Ovary (tissue), 9 donors: ENCODE measurements around the gene TICAM2. TPM values are rescaled to one million over a fixed set of nuclear protein-coding genes. Genes with fewer than 3 reads are reported as not detected.

Source experiments
- DNase-seq, 5 donors: peaks; one replicate each; pipeline ENCODE4 v3.0.0-alpha.2; 2019 to 2020
- H3K27ac ChIP-seq, 2 donors: fragments of 200-600 bp; one replicate each; pipeline versions ENCODE4 v1.5.1 to v1.8.0; 2019 to 2022
- H3K27me3 ChIP-seq: fragments of 200-600 bp; one replicate; pipeline ENCODE4 v1.8.0; 2022
- H3K36me3 ChIP-seq: fragments of 200-600 bp; sonication (generic); one replicate; pipeline ENCODE4 v1.5.1; 2019
- H3K4me1 ChIP-seq: one replicate; pipeline ENCODE4 v1.8.1; 2013; ENCODE audit warnings: mild to moderate bottlenecking, moderate library complexity; ENCODE audit not compliant: insufficient read depth
- H3K4me3 ChIP-seq: fragments of 200-600 bp; sonication (generic); one replicate; pipeline ENCODE4 v1.5.1; 2017
- H3K9me3 ChIP-seq, 2 donors: fragments of 200-600 bp in 1 of 2; sonication (generic) in 1 of 2; one replicate each; pipeline versions ENCODE4 v1.5.1 to v1.8.1; 2013 to 2019; ENCODE audit warnings: mild to moderate bottlenecking in 1 of 2, moderate library complexity in 1 of 2
- CTCF ChIP-seq, 3 donors: fragments of 450-650 bp in 2 of 3; fragments of 200-600 bp in 1 of 3; IDR thresholded peaks; one replicate each; pipeline versions ENCODE4 v1.5.1 to v1.8.0; 2016 to 2022; ENCODE audit warnings: antibody characterized with exemption in 3 of 3, mild to moderate bottlenecking in 1 of 3
- EP300 ChIP-seq: sonication (generic); formaldehyde crosslinking; IDR thresholded peaks from one replicate; pipeline ENCODE4 v1.6.1; 2017; ENCODE audit warnings: antibody characterized with exemption
- POLR2A ChIP-seq: fragments of 450-650 bp; IDR thresholded peaks from one replicate; pipeline ENCODE4 v1.6.1; 2017; ENCODE audit warnings: antibody characterized with exemption, mild to moderate bottlenecking, moderate library complexity
- WGBS, 3 donors: extraction: QIAGEN DNeasy Blood & Tissue Kit in 1 of 3; methylation state at CpG; one replicate each; pipeline versions ENCODE4 v1.1.5 to v1.1.7; 2013 to 2017; 5-methylcytosine and 5-hydroxymethylcytosine counted together
- intact Hi-C, 4 donors: fragments of 100-400 bp; cut with DNase I; formaldehyde crosslinking; loops; one replicate each; pipeline versions ENCODE4 v1.11.0 to v1.15.1; 2022 to 2023
- polyA plus RNA-seq, 2 donors: library from polyadenylated mRNA; stranded (reverse); fragments of 200-250 nt in 1 of 2; fragments of 350-450 nt in 1 of 2; fragmentation: Illumina TruSeq in 1 of 2; extraction: RNeasy Lipid Tissue Mini Kit (QIAGEN cat#74804) in 1 of 2; gene quantifications; one replicate each; pipeline ENCODE4 v1.2.3, GENCODE V29; 2013 to 2014
- total RNA-seq, 7 donors: library from RNA; depleted of rRNA in 2 of 7; stranded (reverse); fragments of >200 nt in 2 of 7; fragmentation: NEBNext Ultra II Directional in 3 of 7; extraction: Animal tissue kit (Norgen Biotek cat#: 25700) in 3 of 7; gene quantifications; one replicate each; pipeline versions ENCODE4 v1.1.0 to v1.2.4, GENCODE V29; 2016 to 2023
- donor health status: DM: no; HTN: no; CAD: no; lungs with moderate emphysema.
- donor health status: DM: no; HTN: no; CAD: no.
- donor health status: Bipolar disorder and iron deficiency.
- donor health status: DM: yes; HTN: yes; CAD: no.
- donor health status: DM: no; HTN: no; CAD: no.
- donor health status: DM: yes; HTN: yes; CAD: no.

TICAM2 gene
- total and polyA plus RNA-seq, 9 donors, result 1.0 to 6.4 (median 4.0) TPM

- no peak for DNase-seq
- WGBS, 3 donors, result 30 to 41% (median 33%) methylated on average over 5 of the region's 5 CpGs
- Histone ChIP-seq H3K9me3 (no peaks in the 10 kb centered on the region), H3K27me3 (no peaks in the 10 kb centered on the region), H3K4me1 (peaks cover 7% of the 10 kb centered on the region), H3K27ac (no peak overlapping the region), H3K4me3 (no peak overlapping the region), H3K36me3 (no peaks in the 10 kb centered on the region)
- intact Hi-C loops, result loop anchor here in 1 of 4 donors (10.0 kb wide), 1 partner anchor 461 kb away; the partner anchor contains the start of gene COMMD10
- TF ChIP-seq CTCF (IDR thresholded peaks at IDR 0.05), result no peak
- no peak for TF ChIP-seq POLR2A
- no peak for TF ChIP-seq EP300
Measured at GRCh38 chr5:115623658-115624057, 21.4 kb upstream of the TICAM2 start.

GRCh38 chr5:115621365-115621900 is 19.2 kb upstream of the TICAM2 start:
- intact Hi-C loops, result loop anchor here in 1 of 4 donors (10.0 kb wide), 1 partner anchor 463 kb away; the partner anchor contains the start of gene COMMD10
- no peaks in the 10 kb centered on the region for H3K27me3 ChIP-seq

GRCh38 chr5:115616892-115617291 is 14.6 kb upstream of the TICAM2 start:
- Histone ChIP-seq H3K4me3 (no peak overlapping the region), H3K9me3 (no peaks in the 10 kb centered on the region), H3K27ac (no peak overlapping the region), H3K36me3 (no peaks in the 10 kb centered on the region), H3K27me3 (no peaks in the 10 kb centered on the region), H3K4me1 (no peaks in the 10 kb centered on the region)
- 1 to 69% (median 61%) methylated on average over 1 of the region's 1 CpG for WGBS, 3 donors
- intact Hi-C loops, result no loop called here
- TF ChIP-seq EP300 (no peak), POLR2A (no peak), CTCF (IDR thresholded peaks at IDR 0.05) (no peak)
- no peak for DNase-seq

More at GRCh38 chr5:115621365-115621900, 19.2 kb upstream of the TICAM2 start:
- no peak overlapping the region for H3K4me3 ChIP-seq
- no peak overlapping the region for H3K27ac ChIP-seq
- TF ChIP-seq EP300, result no peak
- no peak for TF ChIP-seq CTCF (IDR thresholded peaks at IDR 0.05)
- no peak for TF ChIP-seq POLR2A
- 56 to 64% (median 61%) methylated on average over 4 of the region's 4 CpGs for WGBS, 3 donors
- H3K36me3 ChIP-seq, result no peaks in the 10 kb centered on the region
- H3K4me1 ChIP-seq, result peaks cover 7% of the 10 kb centered on the region
- no peak for DNase-seq
- H3K9me3 ChIP-seq, result no peaks in the 10 kb centered on the region

- TF ChIP-seq EP300 (no peak), POLR2A (no peak), CTCF (IDR thresholded peaks at IDR 0.05) (no peak)
- Histone ChIP-seq H3K9me3 (no peaks in the 10 kb centered on the region), H3K36me3 (no peaks in the 10 kb centered on the region), H3K4me3 (no peak overlapping the region), H3K27ac (no peak overlapping the region), H3K4me1 (no peaks in the 10 kb centered on the region), H3K27me3 (no peaks in the 10 kb centered on the region)
- no peak for DNase-seq
- intact Hi-C loops, result no loop called here
Measured at GRCh38 chr5:115616472-115616871, 14.2 kb upstream of the TICAM2 start.
